DMS53 (cell line): ENCODE measurements around the gene SHF.
A peak's percentile ranks its signal among the peaks of the same experiment; 100 is the strongest.

Source experiments
- DNase-seq: peaks from one replicate; lab custom pipeline; 2025; lab: John Stamatoyannopoulos, UW

The SHF gene

DNA sequence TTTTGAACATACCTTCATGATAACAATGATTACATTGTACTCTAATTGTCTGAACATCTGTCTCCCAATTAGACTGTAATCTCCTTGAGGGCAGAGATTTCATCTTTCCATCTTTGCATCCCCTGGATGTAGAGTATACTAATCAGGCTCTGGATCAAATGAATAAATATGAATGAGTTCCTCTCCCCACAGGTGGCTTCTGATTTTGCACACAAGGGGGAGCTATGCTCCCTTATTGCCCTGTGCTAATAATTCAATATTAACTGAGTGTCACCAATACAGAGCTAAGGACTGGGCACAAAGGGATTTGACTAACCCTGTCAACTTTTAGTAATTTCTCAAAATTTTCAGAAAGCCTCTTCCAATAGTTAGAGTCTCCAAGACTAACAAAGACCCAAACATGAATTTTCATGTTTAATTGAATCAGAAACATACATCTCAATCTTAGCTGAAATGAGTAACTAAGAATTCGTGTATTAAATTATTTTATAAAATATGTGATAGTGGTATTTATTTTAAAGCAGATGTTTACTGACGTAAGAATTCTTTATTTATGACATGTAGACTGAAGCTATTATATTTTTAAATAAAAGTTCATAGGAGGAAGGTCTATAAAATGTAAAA lies 61.1 kb downstream of the SHF start:
- peak; percentile 63 for DNase-seq

DNA sequence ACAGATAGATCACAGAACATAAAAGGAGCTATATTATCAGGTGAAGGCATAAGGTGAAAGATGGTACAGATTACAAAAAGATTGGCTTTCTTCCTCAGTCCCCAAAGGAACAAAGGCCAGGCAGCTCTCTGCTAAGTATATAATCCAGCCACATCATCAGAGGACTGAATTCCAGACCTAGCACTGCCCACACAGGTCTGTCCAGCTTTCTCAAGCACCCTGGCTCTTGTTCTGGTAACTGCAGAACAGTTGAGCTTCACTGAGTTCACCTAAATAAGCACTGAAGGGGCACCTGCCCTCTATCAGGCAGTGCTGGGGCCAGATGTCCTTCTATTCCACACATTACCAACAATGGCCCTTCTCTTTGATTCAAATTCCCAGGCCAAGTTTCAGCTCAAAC lies 64.4 kb downstream of the SHF start:
- DNase-seq: peak; percentile 51

DNA sequence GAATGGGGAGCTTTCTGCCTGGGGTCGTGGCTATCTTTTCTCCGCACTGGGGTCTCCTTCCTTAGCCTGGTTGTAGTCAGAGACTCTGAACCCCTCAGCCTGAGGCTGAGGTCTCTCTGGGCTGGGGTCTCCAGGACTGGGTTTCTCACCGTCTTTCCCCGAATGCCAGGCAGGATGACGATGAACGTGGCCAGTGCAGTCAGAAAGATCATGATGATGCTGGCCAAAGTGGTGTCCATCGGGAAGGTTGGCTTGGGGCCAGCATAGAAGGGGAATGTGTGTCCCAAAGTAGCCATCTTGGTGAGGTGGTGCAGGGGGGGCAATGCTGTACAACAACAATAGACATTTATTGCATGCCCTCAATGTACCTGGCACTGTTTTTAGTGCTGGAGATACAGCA lies 65.0 kb downstream of the SHF start:
- no peak for DNase-seq

DNA sequence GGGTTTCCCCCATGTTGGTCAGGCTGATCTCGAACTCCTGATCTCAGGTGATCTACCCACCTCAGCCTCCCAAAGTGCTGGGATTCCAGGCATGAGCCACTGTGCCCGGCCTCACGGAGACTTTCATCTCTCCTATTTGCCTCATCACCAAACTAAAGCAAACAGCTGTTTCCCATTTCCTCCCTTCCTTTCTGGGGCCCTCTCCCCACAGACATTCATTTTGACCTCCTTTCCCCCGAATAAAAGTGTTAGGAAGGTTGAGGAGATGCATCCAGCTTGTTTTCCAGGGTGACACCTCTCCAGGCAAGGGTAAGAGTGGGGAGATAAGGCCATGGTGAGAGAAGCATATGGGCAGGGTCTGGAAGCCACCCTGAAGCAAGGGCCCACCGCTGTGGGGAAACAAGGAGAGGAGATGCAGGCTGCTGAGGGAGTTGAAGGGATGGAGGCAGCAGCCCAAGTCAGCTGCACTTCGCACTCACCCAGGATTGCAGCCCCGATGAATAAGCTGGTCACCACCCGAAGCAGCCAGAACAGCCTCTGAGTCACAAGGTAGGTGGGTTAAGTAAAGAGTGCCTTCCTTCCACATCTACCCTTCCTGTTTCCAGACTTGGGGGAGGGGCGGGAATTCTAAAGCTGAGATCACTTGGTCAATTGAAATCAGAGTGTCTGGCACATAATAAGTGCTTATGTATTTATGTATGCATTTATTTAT lies 65.9 kb downstream of the SHF start:
- peak; percentile 10 for DNase-seq

DNA sequence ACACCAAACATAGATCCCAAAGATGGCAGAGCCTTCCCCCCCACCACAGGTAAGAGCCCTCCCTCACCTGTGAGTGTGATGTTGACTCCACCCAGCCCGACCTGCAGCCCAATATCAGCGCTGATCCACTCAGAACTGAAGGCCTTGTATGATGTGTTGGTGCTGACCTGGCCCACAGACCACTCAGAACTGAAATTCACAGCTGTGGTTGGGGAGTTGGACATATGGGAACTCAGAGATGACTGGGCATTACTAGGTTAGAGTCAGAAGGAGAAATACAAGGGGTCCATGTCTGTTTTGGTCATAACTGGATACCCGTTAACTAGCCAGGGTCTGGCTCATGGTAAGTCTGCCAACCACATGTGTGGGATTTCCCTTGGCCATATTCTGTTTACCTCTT lies 66.7 kb downstream of the SHF start:
- DNase-seq: no peak

DNA sequence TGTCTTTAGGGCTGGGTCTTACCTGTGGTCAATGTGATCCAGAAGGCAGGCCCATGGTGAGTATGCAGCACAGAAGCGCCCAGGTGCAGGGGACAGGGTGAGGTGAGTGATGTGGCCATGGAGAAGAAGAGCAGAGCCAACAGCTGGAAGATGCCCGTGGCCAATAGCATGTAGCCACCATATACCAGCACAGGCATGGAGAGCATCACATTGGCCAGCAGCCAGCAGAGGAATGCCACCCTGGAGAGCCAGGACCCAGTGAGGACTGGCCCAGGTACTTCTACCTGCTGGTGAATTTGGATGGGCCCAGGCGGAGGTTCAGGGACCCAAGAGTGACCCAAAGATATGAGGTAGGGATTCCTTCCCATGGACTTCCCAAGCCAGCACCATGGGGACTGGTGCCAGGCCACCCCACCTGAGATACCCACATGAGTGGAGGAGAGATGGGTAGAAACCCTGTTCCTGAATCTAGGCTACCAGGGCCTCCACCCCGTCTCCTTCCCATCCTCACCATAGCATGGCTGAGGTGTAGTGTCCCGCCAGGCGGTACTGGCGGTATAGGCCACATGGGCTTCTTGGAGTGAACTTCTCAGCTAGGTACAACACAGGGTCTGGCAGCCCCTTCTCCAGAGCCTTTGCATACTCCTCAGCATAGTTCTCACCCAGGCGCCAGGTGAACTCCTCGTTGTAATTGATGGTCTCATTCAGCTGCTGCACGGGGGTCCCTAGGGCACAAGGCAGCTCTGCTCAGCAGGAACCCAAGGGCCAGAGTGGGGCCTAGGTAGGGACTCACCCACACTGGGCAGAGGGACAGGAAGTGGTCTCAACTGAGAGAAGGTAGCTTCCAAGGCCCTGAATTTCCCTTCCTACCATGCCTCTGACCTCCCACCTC lies 67.4 kb downstream of the SHF start:
- DNase-seq: no peak

DNA sequence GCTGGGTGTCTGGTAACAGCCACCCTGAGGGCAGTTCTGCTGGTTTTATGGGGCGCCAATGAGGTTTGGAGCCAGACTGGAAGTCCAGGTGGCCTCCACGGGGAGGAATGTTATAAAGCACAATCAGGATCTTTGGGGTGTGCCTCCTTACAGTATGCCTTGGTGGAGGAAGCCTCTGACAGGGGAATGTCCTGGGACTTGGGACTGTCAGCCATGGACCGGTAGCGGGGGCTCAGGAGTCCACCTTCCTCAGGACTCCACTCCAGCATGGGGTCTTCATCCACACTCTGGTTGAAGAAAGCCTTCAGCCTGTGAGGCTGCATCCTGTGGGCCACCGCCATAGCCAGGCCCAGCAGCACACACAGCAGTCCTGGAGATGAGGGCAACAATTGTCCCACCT lies 68.8 kb downstream of the SHF start:
- no peak for DNase-seq

DNA sequence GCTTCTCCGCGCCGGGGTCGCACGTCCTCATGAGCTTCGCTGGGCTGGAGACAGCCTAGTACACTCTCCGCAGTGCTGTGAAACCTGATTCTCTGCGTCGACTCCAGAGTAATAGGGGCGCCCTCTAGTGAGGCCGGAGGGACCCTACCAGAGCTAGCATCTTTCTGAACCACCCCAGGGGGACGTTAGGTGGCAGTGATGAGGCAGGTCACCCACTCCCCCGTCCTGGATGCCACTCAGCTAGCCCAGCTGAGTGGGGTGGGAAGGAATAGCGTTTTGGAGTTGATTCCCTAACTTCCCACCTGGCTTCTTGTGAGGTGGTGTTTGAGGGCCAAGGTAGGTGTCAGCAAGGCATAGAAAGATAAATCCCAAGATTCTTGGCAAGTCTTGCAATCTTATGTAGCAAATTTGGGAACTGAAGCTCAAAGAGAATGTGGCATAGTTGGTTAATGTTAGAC lies 69.6 kb downstream of the SHF start:
- DNase-seq: peak; percentile 91

DNA sequence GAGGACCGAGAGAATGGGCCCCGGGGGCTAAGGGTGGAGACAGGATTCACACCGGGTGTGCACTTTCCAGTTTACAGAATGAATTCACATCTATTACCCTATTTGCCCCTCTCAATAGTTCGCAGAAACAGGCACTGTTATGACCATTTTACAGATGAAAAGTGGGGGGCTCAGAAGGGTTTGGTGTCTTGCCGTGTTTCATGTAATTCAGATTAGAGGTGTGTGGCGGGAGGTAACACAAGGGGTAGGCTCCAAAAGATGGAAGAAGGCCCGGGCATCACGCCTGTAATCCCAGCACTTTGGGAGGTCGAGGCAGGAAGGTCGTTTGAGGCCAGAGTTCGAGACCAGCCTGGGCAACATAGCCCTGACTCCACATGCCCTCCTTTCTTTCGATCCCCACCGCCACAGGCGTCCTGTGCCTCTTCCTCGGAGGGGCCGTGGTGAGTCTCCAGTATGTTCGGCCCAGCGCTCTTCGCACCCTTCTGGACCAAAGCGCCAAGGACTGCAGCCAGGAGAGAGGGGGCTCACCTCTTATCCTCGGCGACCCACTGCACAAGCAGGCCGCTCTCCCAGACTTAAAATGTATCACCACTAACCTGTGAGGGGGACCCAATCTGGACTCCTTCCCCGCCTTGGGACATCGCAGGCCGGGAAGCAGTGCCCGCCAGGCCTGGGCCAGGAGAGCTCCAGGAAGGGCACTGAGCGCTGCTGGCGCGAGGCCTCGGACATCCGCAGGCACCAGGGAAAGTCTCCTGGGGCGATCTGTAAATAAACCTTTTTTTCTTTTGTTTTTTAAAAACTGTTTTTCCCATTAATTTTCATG lies 70.2 kb downstream of the SHF start:
- no peak for DNase-seq
